K562 (cell line): ENCODE measurements around the gene C6orf89. TPM values are rescaled to one million over a fixed set of nuclear protein-coding genes. Genes with fewer than 3 reads are reported as not detected.
A peak's percentile ranks its signal among the peaks of the same experiment; 100 is the strongest.

Experiments
- BRD4 ChIP-seq: fragments of 200-600 bp; sonication (generic); IDR thresholded peaks from 2 replicates; pipeline ENCODE4 v1.6.1; 2017; ENCODE audit warnings: inconsistent platforms
- CXXC5 ChIP-seq: fragments of 250-450 bp; sonication (Bioruptor Pico); IDR thresholded peaks from 2 replicates; pipeline ENCODE4 v1.8.0; 2022; ENCODE audit warnings: inconsistent platforms, mild to moderate bottlenecking, moderate library complexity
- HNRNPL ChIP-seq: fragments of 200-400 bp; formaldehyde crosslinking; IDR thresholded peaks from 2 replicates; pipeline ENCODE4 v1.6.1; 2017; ENCODE audit warnings: low read depth, mild to moderate bottlenecking, low read length
- KLF10 ChIP-seq: fragments of 250-450 bp; sonication (Bioruptor Pico); IDR thresholded peaks from 2 replicates; pipeline ENCODE4 v1.6.1; 2021; ENCODE audit warnings: matching md5 sums
- MBD1 ChIP-seq: fragments of 250-450 bp; sonication (Bioruptor Pico); IDR thresholded peaks from 2 replicates; pipeline ENCODE4 v1.8.0; 2022; ENCODE audit warnings: inconsistent platforms
- MEF2A ChIP-seq: IDR thresholded peaks from 2 replicates; pipeline ENCODE4 v1.6.1; 2011; ENCODE audit warnings: low read depth, mild to moderate bottlenecking, low read length, moderate library complexity; ENCODE audit not compliant: control insufficient read depth
- MYNN ChIP-seq, 2 experiments: sonication (generic); formaldehyde crosslinking in 1 of 2; IDR thresholded peaks; 2 replicates each; pipeline versions ENCODE4 v1.5.0 to v1.6.1; 2016 to 2020; ENCODE audit warnings: antibody characterized with exemption in 1 of 2, missing genetic modification reagents in 1 of 2
- NR3C1 ChIP-seq: sonication (generic); formaldehyde crosslinking; IDR thresholded peaks from 2 replicates; pipeline ENCODE4 v1.8.1; 2022; ENCODE audit warnings: missing genetic modification reagents
- POLR2AphosphoS5 ChIP-seq: IDR thresholded peaks from 2 replicates; pipeline ENCODE4 v1.6.1; 2011; ENCODE audit warnings: mild to moderate bottlenecking, low read depth, low read length, moderate library complexity; ENCODE audit not compliant: control insufficient read depth, insufficient read depth
- SMAD1 ChIP-seq: fragments of 150-350 bp; IDR thresholded peaks from 2 replicates; pipeline ENCODE4 v1.6.1; 2014; ENCODE audit warnings: low read length, low read depth; ENCODE audit not compliant: partially characterized antibody
- SNRNP70 ChIP-seq: fragments of 200-400 bp; formaldehyde crosslinking; optimal IDR thresholded peaks from 2 replicates; pipeline ENCODE3; 2017; ENCODE audit warnings: low read depth, low read length
- SOX6 ChIP-seq: fragments of 450-650 bp; IDR thresholded peaks from 2 replicates; pipeline ENCODE4 v1.6.1; 2014; ENCODE audit warnings: mild to moderate bottlenecking
- TAF15 ChIP-seq: fragments of 200-400 bp; formaldehyde crosslinking; IDR thresholded peaks from 2 replicates; pipeline ENCODE4 v1.6.1; 2017; ENCODE audit warnings: mild to moderate bottlenecking, low read depth, low read length, moderate library complexity
- TFE3 ChIP-seq: fragments of 450-650 bp; formaldehyde crosslinking; IDR thresholded peaks from 2 replicates; pipeline ENCODE4 v1.4.0; 2020; ENCODE audit warnings: mild to moderate bottlenecking, mixed read lengths
- ZKSCAN8 ChIP-seq: fragments of 200-800 bp; sonication (Bioruptor generic); IDR thresholded peaks from 2 replicates; pipeline ENCODE4 v1.6.1; 2016; ENCODE audit warnings: missing genetic modification characterization, missing compliant biosample characterization
- ZNF347 ChIP-seq: fragments of 450-650 bp; formaldehyde crosslinking; IDR thresholded peaks from 2 replicates; pipeline ENCODE4 v1.4.0; 2020; ENCODE audit warnings: low read depth, mild to moderate bottlenecking, moderate library complexity
- ZNF592 ChIP-seq: fragments of 450-650 bp; IDR thresholded peaks from 2 replicates; pipeline ENCODE4 v1.6.1; 2017; ENCODE audit warnings: antibody characterized with exemption, mild to moderate bottlenecking
- ZNF699 ChIP-seq: fragments of 250-450 bp; sonication (Bioruptor Pico); IDR thresholded peaks from 2 replicates; pipeline ENCODE4 v1.8.0; 2021; ENCODE audit warnings: mild to moderate bottlenecking, moderate library complexity; ENCODE audit not compliant: insufficient replicate concordance
- ZNF764 ChIP-seq: fragments of 250-450 bp; sonication (Bioruptor Pico); IDR thresholded peaks from 2 replicates; pipeline ENCODE4 v1.4.0; 2020; ENCODE audit warnings: low read depth, mild to moderate bottlenecking, moderate library complexity
- polyA plus RNA-seq, 8 experiments: library from polyadenylated mRNA; depleted of rRNA in 4 of 8; stranded (reverse) in 5 of 8; unstranded in 3 of 8; fragments of >200 nt; fragmentation: Nextera tagmentation in 2 of 8; fragmentation: Illumina TruSeq in 1 of 8; extraction: Ambion mirVana in 2 of 8; extraction: Trizol in 1 of 8; gene quantifications; 2 replicates each; pipeline versions ENCODE4 v1.2.1 to v1.2.3, GENCODE V29; 2011 to 2014; ENCODE audit warnings: inconsistent platforms in 1 of 8, missing spikeins in 1 of 8
- total RNA-seq, 7 experiments: library from RNA; depleted of rRNA in 6 of 7; stranded (reverse); fragments of >200 nt in 6 of 7; fragmentation: Illumina TruSeq in 2 of 7; extraction: Trizol in 2 of 7; gene quantifications; 2 replicates each; pipeline versions ENCODE4 v1.2.1 to v1.2.3, GENCODE V29; 2011 to 2021; ENCODE audit warnings: low replicate concordance in 1 of 7

Gene C6orf89
- total and polyA plus RNA-seq, 9 of the 15 experiments (the other 6 are each of a cell fraction or from before 2014, with no cell fraction given): 35.2 to 111 (median 58.5) TPM

GRCh38 chr6:36848658-36849441 is 36.9 kb upstream of the C6orf89 start (continued):
- TF ChIP-seq ZNF592 (peak; percentile 60; the same call in 1 of the 2 replicates), MYNN (IDR thresholded peaks at IDR 0.05) (peak; percentile 88), MYNN (CRISPR knock-in tag; IDR thresholded peaks at IDR 0.05) (no peak), ZNF347 (CRISPR knock-in tag) (no peak), ZNF764 (CRISPR knock-in tag) (no peak), SOX6 (peak; percentile 78), NR3C1 (no peak), TFE3 (peak; percentile 58), TAF15 (no peak), BRD4 (no peak), ZNF699 (no peak), CXXC5 (peak; percentile 88), ZKSCAN8 (CRISPR knock-in tag) (no peak), HNRNPL (no peak), KLF10 (CRISPR knock-in tag) (no peak), MBD1 (CRISPR knock-in tag) (no peak), MEF2A (no peak), SMAD1 (peak; percentile 26), POLR2AphosphoS5 (peak; percentile 57; the same call in 1 of the 2 replicates), SNRNP70 (no peak)
